ENCODE data around the gene JOSD1.

The JOSD1 gene

DNA sequence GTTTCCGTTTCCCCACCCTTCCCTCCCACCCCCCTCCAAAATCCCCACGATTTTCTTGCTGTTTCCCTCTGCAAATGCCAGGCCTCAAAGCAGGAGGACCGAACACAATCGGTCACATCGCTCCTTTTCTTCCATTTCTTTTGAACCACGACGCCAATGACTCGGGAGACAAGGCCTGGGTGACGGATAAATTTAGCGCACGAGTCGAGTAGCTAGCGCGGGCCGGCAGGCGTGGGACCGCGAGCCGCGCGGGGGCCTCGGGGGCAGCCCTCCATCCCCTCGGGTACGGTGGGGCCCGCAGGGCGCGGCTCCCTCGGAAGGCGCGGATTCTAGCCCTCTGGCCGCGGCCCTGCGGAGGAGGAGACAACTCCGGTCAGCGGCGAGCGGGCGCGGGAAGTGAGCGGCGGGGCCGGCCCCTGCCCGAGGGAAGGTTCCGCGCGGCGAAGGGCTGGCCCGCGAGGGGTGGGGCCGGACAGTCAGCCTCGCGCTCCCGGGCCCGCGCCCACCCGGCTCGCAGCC is 414 bp downstream of the JOSD1 start:
- no peaks in the 10 kb centered on the region for H3K27me3 ChIP-seq
- TF ChIP-seq, protein P1, sequence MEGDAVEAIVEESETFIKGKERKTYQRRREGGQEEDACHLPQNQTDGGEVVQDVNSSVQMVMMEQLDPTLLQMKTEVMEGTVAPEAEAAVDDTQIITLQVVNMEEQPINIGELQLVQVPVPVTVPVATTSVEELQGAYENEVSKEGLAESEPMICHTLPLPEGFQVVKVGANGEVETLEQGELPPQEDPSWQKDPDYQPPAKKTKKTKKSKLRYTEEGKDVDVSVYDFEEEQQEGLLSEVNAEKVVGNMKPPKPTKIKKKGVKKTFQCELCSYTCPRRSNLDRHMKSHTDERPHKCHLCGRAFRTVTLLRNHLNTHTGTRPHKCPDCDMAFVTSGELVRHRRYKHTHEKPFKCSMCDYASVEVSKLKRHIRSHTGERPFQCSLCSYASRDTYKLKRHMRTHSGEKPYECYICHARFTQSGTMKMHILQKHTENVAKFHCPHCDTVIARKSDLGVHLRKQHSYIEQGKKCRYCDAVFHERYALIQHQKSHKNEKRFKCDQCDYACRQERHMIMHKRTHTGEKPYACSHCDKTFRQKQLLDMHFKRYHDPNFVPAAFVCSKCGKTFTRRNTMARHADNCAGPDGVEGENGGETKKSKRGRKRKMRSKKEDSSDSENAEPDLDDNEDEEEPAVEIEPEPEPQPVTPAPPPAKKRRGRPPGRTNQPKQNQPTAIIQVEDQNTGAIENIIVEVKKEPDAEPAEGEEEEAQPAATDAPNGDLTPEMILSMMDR (IDR thresholded peaks at IDR 0.05; ENCODE audit: low read depth, low read length): no peak
- peak; percentile 83 for DNase-seq
- no peaks in the 10 kb centered on the region; the same call in 1 of the 2 replicates for H3K36me3 ChIP-seq
- H3K4me1 ChIP-seq: peaks cover 6% of the 10 kb centered on the region
- H3K9me3 ChIP-seq: no peaks in the 10 kb centered on the region
- peak overlapping the region; percentile 80 for H3K4me3 ChIP-seq (ENCODE audit: low read depth, low read length)

DNA sequence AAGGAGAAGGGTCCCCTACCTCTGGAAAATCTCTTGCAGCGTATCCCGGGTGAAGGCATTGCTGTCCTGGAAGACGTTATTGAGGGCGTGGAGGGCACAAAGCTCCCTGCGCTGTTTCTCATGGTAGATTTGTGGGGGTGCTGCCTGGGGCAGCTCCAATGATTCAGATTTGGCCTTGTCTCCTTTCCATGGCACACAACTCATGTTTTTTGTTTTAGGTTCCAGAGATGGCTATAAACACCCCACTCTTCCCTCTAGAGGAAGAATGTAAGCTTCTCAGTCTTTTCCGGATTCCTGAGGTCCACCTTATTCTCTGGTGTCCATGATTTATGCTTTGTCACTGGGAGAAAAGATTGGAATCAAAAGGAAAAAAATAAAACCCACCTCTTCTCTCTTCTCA is 959 bp downstream of the JOSD1 start:
- no peaks in the 10 kb centered on the region; the same call in 1 of the 2 replicates for H3K36me3 ChIP-seq
- DNase-seq: no peak
- H3K27me3 ChIP-seq: no peaks in the 10 kb centered on the region
- peaks cover 6% of the 10 kb centered on the region for H3K4me1 ChIP-seq
- peak overlapping the region; percentile 80 for H3K4me3 ChIP-seq (ENCODE audit: low read depth, low read length)
- no peaks in the 10 kb centered on the region for H3K9me3 ChIP-seq
- TF ChIP-seq, protein P1 (IDR thresholded peaks at IDR 0.05; ENCODE audit: low read depth, low read length): no peak

DNA sequence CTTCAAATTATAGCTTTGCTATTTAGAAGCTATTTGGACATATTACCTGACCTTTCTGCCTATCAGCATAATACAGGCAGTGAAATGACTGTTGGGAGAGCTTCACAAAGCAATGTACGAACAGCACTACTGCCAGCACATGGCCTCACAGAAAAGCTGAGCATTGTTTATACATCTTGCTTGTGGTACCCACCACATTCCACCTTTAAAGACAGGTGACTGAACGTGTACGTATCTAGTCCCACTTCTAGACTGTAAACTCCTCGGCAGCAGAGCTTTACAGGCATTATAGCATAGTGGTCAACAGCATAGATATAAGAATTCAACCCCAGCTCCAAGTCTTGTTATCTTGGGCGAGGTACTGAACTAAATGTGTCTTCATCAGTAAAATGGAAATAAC is 1.6 kb downstream of the JOSD1 start:
- H3K4me3 ChIP-seq (ENCODE audit: low read depth, low read length): peak overlapping the region; percentile 80
- no peaks in the 10 kb centered on the region; the same call in 1 of the 2 replicates for H3K36me3 ChIP-seq
- peaks cover 6% of the 10 kb centered on the region for H3K4me1 ChIP-seq
- TF ChIP-seq, protein P1 (IDR thresholded peaks at IDR 0.05; ENCODE audit: low read depth, low read length): no peak
- no peak for DNase-seq
- no peaks in the 10 kb centered on the region for H3K27me3 ChIP-seq
- H3K9me3 ChIP-seq: no peaks in the 10 kb centered on the region

DNA sequence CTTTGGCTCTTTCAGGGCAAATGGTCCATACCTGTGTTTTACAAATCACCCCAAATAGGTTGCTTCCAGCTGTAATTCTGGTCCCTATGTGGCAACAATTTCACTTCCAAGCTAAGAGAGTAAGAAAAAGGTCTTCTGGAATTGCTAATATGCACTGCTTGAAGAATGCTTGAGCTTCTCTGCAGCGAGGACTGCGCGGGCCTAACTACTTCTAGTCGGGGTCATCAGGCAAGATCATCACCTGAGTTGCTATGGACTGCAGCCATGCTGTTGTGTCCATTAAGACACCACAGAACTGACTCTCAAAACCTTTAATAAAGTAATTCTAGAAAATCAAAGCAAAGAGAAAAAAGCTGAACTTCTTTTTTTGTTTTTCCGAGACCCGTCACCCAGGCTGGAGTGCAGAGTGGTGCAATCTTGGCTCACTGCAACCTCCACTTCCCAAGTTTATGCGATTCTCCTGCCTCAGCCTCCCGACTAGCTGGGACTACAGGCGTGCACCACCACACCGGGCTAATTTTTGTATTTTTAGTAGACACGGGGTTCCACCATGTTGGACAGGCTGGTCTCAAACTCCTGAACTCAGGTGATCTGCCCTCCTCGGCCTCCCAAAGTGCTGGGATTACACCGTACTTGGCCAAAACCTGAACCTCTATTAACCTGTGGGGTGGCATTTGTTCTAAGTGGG is 2.2 kb downstream of the JOSD1 start:
- Histone ChIP-seq H3K4me3 (ENCODE audit: low read depth, low read length) (peak overlapping the region; percentile 80), H3K36me3 (peaks cover 2% of the 10 kb centered on the region; the same call in 1 of the 2 replicates), H3K27me3 (no peaks in the 10 kb centered on the region), H3K9me3 (no peaks in the 10 kb centered on the region), H3K4me1 (peaks cover 6% of the 10 kb centered on the region)
- DNase-seq: no peak
- TF ChIP-seq, protein P1 (IDR thresholded peaks at IDR 0.05; ENCODE audit: low read depth, low read length): no peak

DNA sequence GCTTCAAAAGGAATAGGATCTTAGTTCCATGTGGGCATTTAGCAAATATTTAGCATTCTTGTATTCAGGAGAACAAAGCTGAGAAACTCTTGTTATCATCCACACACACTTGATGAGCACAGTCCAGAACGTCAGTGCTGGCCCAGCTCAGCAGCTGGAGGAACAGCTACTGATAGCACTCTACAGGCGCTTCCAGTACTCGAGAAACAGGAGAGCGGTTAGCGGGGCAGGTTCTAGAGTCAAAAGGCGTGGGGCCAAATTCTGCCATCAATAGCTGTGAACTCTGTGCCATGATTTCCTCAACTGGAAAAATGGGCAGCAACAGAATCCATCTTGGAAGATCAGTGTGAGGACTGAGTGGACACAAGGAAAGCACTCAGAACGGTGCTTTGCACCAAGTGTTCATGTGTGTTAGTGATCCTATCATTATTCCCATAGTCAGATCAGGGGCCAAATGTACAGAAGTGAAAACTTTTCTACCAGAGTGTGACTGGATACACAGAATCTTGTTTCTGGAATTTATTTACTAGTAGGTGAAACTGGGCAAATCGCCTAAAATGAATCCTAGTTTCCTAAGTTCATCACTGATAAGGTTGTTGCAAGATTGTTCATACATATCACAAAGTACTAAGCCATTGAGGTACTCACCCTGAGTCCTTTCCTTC is 3.2 kb downstream of the JOSD1 start:
- H3K4me3 ChIP-seq (ENCODE audit: low read depth, low read length): 0 out of 2 replicates have a peak overlapping the region, but pooled peaks have one; percentile 21

More for the DNA sequence above, 3.2 kb downstream of the JOSD1 start:
- H3K36me3 ChIP-seq: peaks cover 2% of the 10 kb centered on the region; the same call in 1 of the 2 replicates
- TF ChIP-seq, protein P1 (IDR thresholded peaks at IDR 0.05; ENCODE audit: low read depth, low read length): no peak
- no peaks in the 10 kb centered on the region for H3K27me3 ChIP-seq
- H3K9me3 ChIP-seq: no peaks in the 10 kb centered on the region
- H3K4me1 ChIP-seq: peaks cover 6% of the 10 kb centered on the region
- DNase-seq: no peak
